Liver (tissue), 2 donors: ENCODE results near the gene RNF41.

Source experiments
- GABPA ChIP-seq, 2 donors: IDR thresholded peaks in 1 of 2; conservative IDR thresholded peaks in 1 of 2; 2 replicates each; pipeline ENCODE4 v1.6.1; 2016; ENCODE audit warnings: antibody characterized with exemption in 2 of 2, mild to moderate bottlenecking in 1 of 2, moderate library complexity in 1 of 2
- RXRA ChIP-seq, 2 donors: IDR thresholded peaks; 2 replicates each; pipeline ENCODE4 v1.6.1; 2017 to 2018; ENCODE audit warnings: antibody characterized with exemption in 2 of 2, mild to moderate bottlenecking in 1 of 2
- donor health status: healthy.

DNA sequence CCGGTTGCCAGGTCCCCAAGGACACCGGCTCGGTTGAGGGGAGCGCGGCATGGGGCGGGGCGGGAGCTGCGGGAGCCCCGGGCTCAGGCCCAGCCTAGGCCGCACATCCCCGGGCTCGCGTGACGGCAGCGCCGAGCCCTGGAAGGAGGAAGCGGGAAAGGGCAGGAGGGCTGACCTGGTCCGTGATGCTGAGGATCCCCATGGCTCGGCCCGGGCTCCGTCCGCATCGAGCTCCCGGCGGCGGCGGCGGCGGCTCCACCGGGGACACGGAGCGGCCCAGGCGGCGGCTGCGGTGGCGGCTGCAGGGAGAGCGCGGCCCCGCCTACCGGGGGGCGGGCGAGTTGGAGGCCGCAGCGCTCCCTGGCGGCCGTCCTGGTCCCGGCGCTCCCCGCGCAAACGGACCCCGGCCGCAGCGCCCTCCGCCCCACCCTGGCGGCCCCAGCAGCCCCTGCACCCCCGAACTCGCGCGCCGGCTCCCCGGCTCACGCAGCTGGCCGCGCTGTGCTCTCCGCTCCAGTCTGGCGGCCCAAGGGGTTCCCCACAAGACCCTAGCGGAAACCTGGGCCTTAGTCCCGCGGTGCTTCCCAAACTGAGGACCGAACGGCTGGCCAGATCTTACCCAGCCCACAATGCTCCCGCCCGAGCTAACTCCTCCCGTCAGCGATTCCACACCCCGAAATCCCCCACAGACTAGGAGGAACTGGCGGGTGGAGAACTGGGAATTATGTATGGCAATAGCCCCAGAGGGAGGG, 36.5 kb upstream of the RNF41 start, which contains the start of gene ANKRD52:
- no peak for TF ChIP-seq RXRA (IDR thresholded peaks at IDR 0.05)
- no peak for TF ChIP-seq GABPA (IDR thresholded peaks at IDR 0.05 in 1 of 2, conservative IDR thresholded peaks at IDR 0.05 in 1 of 2)
